Hematopoietic multipotent progenitor cell treated with erythropoietin and hydrocortisone succinate and interleukin-3 and kit ligand, for 6 days (in vitro differentiated cells): Measurements from ENCODE around the gene F12.

Source experiments
- DNase-seq: peaks from one replicate; pipeline ENCODE4 v3.0.0-alpha.2; 2015

The F12 gene

DNA sequence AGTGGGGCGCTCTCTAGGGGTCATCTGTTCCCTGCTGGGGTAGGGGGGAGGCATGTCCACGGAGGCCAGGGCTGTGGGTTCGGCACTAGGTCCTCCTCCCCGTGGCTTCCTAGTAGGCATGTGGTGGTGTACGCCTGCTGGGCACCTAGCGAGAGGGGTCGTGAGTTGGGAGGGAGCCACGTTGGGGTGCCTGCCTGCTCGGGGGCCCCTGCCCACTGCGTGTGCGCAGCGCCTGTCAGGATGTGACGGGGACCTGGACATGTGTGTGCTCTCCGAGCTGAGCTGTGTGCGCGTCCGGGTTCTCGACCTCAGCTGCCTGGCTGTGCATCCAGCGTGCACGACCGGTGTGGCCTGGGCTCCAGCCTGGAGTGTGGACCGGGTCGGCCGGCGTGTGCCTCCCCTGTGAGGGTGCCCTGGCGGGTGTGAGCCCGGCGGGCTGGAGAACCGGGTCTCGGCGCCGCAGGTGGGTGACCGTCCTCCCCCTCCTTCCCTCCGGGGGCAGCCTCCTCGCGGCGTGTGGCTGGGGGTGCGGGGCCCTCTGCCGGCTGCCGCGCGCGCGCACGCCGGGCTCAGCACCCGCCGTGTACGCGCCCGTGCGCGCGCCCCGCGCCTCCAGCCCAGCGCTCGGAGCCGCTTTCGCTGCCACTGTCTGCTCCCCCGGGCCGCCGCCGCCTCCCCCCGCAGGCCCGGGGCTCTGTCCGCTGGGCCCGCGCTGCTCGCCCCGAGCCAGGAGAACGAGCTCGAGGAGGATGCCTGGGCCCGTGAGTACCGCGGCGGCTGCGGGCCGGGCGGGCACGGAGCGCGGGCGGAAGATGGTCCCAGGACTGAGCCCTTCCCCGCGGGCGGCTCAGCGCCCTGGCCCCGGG lies 37.1 kb upstream of the F12 start, which contains the start of gene PRR7:
Gene PRR7, plus strand, starts transcription at position 615 of the 866 bp plus-strand sequence. CDS start 8,254 bp downstream, outside the sequence.
- peak; percentile 72 for DNase-seq

- no peak for DNase-seq
These were observed 36.5 kb upstream of the F12 start for GRCh38 chr5:177445917-177446199.

DNA sequence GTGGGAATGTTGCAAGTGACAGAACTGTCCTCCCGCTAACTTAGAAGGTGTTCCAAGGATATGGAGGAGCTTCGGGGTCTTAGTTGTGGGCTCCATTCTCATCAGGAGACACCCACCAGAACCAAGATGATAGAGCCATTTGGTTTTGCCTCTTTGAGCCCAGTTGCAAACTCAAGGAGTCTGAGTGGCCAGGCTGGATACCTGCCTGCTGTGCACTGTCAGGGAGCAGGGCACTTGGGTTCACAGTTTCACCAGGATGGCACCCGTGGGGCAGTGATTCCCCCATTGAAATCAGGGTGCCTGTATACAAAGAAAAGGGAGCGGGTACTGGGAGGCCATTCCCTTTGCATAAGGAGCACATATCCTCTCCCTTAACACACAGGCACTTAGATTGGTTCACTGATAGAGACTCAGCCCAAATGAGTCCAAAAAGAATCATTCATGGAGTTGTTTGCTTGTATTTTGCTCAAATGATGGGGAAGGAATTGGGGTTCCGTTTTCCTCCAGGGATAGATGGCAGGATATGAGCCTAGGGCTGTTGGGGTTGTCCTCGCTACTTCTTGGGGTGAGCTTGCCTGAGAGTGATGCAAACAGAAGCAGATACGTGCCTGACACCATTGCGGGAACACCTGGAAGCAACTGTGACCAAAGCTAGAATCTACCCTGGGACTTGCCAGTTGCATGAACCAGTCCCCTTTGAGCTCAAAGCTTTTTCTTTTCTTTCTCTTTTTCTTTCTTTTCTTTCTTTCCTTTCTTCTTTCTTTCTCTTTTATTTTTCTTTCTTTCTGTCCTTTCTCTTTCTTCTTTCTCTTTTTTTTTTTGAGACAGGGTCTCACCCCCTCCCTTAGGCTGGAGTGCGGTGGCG lies 35.9 kb upstream of the F12 start:
- DNase-seq, result no peak

GRCh38 chr5:177444106-177445051 lies 35.0 kb upstream of the F12 start:
- DNase-seq, result no peak

DNA sequence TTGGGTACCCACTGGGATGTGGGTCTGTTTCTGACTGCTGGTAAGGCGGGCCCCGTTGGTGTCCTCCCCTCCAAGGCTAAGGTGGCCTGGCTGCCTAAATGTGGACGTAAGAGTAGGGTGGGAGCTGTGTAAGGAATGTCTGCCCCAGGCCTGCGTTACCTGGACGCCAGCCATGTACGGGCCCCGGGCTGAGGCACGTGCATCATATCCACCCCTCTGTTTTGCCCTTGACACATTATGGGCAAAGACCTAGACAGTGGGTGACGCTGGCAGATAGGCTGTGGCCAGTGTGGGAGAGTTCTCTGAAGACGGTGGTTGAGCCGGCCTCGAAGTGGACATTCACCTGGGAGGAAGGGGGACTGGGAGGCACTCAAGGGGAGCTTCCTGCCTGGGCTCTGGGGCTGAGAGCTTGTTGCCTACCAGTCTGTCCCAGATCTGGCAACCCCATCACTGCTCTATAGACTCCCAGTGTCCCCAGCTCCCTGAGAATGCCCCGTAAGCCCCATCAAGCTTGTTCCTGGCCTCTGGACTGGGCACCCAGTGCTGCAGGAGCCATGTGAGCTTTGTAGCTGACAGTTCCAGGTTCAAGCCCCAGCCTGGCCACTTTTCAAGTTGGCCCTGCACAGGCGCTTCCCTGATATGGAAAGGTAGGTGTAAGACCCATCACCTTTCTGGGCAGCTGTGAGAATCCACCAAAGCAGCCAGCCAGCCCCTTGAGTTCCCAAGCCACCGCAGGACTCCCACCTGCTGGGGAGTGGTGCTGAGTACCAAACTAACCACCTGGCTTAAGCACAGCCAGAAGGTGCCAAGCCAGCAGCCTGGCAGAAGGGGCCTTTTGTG lies 34.0 kb upstream of the F12 start:
- DNase-seq, result no peak

- DNase-seq, result no peak
These were observed 32.9 kb upstream of the F12 start for GRCh38 chr5:177442066-177442826.

GRCh38 chr5:177440990-177441780 lies 31.8 kb upstream of the F12 start:
- DNase-seq, result no peak

- DNase-seq, result no peak
These were observed 31.0 kb upstream of the F12 start for GRCh38 chr5:177440211-177440989.

DNA sequence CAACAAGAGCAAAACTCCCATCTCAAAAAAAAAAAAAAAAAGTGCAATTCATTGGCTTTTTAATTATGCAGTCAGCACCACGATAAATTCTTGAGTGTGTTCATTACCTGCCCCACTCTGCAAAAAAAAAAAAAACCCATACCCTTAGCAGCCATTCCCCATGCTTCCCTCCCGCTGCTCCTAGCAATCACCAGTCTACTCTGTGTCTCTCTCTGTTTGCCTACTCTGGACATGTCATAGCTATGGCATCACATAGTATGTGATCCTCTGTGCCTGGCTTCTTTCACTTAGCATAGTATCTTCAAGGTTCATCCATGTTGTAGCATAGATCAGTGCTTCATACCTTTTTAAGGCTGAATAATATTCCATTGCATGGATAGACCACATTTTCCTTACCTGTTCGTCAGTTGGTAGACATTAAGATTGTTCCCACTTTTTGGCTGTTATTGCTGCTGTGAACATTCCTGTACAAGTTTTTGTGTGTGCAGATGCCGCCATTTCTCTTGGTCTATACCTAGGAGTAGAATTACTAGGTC lies 30.2 kb upstream of the F12 start:
- DNase-seq, result no peak

DNA sequence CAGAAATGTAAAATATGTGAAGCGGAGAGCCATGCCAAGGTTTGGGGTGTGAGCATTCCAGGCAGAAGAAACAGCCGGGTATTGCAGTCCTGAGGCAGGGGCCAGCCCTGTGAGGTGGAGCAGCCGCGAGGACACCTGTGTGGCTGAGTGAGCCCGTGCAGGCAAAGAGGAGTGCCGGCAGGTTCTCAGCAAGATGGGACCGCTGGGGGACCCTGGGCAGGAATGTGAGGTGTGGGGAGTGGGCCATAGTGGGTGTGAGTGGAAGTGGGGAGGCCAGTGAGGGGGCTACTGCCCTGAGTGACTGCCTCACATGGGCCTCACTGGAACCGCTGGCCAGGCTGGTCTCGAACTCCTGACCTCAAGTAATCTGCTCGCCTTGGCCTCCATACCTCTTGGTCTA lies 29.1 kb upstream of the F12 start:
- no peak for DNase-seq

- DNase-seq, result no peak
These were observed 28.3 kb upstream of the F12 start for GRCh38 chr5:177437623-177438022.

- DNase-seq, result no peak
These were observed 26.6 kb upstream of the F12 start for GRCh38 chr5:177435847-177436536.

DNA sequence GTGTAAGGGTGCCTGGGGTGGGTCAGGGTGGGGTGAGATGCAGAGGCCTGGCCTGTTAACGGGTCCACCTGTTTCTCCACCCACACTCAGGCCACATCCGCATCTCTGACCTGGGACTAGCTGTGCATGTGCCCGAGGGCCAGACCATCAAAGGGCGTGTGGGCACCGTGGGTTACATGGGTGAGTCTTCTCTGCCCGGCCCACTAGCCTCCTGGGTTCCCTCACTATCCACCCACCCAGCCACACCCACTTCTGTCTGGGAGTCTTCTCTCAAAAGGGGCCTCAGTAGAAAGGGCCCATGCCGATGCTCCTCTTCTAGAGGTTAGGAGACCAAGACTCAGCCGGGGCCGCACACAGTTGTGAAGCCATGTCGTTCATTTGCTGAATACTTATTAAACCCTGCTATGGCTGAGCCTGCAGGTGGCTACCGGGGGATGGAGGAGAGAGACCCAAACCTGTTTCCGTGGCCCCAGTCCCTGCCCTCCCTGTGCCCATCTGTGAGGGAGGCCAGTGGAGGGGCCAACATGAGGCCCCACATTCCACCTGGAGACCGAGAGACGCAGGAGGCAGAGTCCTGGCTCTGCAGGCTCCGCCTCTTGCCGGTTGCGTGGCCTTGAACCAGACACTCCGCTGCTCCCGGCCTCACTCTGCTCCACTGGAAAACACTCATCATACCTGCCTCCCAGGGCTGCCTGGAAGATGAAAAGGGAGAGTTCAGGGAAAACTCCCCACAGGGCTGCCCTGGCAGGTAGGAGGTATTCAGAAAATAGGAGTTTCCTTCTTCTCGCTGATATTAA lies 25.8 kb upstream of the F12 start:
- no peak for DNase-seq

- DNase-seq, result no peak
These were observed 25.1 kb upstream of the F12 start for GRCh38 chr5:177434437-177434836.

DNA sequence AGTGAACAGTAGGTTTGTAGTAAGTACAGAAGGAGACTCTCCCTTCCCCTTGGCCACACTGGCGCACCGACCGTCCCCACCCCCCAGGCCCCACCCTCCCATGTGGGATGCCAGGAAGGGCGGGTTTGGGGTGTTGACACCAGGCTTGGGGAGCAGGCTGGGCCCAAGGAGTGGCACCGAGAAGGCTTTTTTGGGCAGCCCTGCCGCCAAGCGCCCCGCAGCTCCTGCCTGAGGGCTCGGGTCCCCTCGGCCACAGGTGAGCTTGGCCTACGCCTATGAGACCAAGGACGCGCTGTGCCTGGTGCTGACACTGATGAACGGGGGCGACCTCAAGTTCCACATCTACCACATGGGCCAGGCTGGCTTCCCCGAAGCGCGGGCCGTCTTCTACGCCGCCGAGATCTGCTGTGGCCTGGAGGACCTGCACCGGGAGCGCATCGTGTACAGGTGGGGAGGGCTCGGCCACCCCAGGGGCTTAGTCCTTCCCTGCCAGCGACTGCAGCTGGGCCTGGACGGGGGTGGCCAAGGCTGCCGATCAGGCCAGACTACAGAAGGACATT lies 24.4 kb upstream of the F12 start:
- no peak for DNase-seq

GRCh38 chr5:177432839-177433657 lies 23.7 kb upstream of the F12 start:
- DNase-seq, result no peak
